GM21717 (cell line): ENCODE measurements around the gene ASB13.
"Not testable (repeated sequence)": the region's sequence is repeated elsewhere in the genome, so short reads cannot be mapped to it uniquely, and the experiment has no call there.

ENCODE experiments used
- ATAC-seq: cut with Tn5 transposase; IDR thresholded peaks from one replicate; pipeline ENCODE4 v1.9.1; 2021; ENCODE audit warnings: mild to moderate bottlenecking, moderate library complexity; ENCODE audit not compliant: unreplicated experiment

ASB13 gene

DNA sequence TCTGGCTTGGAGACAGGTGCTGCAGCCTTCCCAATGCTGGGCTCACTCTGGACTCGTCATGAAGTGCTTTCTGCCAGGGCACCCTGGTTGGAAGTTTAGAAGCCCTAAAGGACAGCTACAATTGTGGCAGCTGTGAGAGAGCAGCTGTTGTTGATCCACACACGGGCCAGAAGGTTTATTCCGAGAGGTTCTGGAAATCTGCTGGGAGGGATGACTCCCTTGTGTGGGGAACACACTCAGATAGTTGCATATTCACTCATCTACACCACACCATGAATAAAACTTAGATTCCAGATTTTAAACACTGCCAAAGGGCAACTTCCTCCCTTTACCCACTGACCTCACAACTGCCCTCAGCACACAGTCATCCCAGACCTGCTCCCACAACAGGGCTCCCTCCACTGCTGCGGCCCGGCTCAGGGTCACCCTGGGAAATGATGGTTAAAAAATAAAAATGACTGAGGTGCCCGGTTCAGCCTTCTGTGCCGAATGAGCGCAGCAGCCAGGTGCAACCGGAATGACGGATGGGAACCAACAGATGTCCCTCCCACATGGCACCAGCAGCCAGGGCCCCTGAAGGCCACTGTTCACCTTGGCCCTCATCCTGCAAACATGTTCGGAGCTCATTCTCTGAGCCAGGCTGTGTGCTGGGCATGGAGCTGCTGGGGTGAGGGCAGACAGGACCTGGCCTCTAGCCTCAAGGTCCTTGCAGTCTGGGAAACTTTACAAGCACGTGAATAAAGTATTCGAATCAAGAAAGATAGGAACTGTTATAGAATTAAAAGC lies 40.2 kb downstream of the ASB13 start:
- ATAC-seq = no peak

DNA sequence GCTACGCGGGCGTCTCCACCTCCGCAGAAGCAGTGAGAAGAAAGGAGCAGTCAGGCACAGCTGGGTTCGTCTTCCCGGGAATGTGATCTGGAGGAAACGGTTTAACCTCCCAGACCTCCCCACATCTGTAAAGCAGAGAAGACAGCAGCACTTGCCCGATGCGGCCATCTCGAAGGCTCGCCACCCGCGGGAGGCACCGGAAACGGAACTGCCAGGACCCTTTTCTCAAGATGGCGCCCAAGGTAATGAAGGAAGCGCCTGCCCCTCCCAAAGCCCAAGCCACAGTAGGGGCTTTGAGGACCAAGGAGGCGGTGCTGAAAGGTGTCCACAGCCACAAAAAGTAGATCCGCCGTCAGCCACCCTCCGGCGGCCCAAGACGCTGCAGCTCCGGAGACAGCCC lies 41.7 kb downstream of the ASB13 start:
- no peak for ATAC-seq

DNA sequence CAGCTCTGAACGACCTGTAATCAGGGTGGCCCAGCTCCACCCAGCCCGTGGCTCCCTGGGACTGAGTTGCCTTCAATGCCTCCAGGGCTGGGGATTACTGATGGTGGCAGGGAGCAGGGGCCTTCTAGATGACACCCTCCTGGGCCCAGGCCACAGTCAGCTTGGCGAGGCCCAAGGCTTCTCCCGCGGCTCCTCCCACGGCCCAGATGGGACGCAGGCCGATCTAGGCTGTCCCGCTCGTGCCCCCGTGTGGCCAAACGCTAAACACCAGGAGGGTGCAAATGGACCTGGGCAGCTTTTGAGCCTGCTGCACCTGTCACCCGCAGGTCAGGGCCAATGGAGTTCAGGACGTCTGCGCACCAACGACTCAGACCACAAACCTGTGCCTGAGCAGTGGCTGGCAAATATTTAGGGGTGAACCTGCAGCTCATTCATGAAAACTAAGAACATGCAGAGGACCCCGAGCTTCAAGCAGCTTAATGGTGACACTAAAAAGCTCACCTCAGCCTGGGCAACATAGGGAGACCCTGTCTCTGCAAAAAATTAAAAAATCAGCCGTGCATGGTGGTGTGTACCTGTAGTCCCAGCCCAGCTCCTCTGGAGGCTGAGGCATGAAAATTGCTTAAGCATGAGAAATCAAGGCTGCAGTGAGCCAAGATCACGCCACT lies 43.2 kb downstream of the ASB13 start:
- ATAC-seq = peak; percentile 87

DNA sequence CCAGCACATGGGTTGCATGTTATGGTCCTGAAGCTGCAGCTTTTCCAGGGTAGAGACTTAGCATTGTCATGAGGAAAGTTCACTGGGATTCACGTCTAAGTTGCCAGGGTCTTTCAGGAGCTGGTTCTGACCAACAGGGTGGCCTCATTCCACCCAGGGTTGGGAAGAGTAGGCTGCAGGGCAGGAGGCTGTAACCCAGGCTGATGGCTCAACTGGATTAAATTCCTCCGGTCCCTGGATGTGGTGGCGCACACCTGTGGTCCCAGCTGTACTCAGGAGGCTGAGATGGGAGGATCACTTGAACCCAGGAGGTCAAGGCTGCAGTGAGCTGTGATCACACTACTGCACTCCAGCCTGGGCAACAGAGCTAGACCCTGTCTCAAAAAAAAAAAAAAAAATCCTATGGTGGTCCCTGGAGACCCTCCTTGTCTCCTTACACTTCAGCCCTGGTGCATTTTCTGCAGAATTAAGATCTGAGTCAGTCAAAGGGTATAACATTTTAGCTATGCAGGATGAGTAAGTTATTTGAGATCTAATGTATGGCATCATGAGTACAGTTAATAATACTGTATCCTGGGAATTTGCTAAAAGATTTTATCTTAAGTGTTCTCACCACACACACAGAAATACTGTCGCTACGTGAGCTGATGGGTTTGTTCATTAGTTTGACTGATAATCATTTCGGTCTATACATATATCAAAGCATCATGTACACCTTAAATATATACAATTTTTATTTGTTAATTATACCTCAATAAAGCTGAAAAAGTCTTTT lies 44.0 kb downstream of the ASB13 start:
- no peak for ATAC-seq

- not testable (repeated sequence) for ATAC-seq
Observed at GRCh38 chr10:5621371-5621770, 45.0 kb downstream of the ASB13 start.

GRCh38 chr10:5620966-5621365 lies 45.4 kb downstream of the ASB13 start:
- no peak for ATAC-seq

DNA sequence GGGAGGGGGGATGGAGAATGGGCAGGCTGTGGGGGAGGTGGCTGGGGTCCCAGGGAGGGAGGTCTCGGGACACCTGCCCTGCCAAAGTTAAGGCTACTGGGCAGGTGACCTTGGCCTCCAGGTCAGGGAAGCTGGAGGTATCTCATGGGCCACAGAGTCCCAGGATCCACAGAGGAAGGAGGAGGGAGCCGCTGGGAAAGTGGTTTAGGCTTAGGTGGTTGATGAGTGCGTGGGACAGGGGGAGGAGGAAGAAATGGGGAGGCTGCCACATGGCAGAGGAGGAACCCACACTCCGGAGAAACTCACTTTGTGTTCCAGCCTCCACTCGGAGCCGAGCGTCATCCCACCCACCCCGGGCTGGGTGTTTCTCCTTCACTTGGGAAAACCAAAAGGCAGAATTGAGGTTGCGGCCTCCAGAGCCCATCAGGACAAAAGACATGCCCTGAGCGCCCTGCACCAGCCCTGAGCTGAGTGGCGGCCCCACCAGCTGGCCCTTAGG lies 46.1 kb downstream of the ASB13 start:
- no peak for ATAC-seq

DNA sequence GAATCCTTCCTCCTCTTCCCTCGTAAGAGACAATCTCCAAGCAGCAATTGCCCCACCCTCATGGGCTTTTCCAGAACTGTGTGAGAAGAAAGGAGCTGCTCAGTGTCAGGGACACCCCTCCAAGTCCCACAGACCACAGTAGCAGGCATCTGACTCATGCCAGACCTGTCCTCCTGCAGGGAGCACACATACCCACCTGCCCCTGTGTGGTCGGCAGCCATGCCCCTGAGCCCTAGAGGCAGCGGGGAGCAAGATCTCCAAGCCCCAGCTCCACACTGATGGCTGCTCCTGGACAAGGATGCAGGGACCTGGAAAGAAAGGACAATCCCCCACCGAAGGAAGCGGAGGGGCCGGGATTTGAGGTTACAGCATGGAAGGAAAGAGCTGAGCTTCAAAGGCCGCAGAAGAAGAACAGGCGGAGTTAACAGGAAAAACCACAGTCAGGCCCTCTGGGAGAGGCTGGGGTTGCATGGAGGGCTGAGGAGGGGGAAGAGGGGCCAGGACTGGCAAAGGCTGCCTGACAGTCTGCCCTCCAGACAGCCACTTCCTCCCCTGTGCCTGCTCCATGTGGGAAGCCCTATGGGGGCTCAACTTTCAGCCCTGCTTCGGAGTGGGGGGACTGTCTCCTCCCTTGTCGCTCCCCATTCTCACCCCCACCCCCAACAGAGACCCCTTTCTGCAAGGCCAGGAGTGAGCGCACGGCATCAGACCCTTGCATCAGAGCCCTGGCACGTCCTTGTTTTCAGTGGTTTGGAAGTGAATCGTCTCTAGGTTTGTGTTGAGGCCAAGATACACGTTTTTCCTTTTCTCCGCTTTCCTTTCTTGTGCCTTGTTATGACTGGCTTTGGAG lies 46.8 kb downstream of the ASB13 start:
- ATAC-seq = no peak

DNA sequence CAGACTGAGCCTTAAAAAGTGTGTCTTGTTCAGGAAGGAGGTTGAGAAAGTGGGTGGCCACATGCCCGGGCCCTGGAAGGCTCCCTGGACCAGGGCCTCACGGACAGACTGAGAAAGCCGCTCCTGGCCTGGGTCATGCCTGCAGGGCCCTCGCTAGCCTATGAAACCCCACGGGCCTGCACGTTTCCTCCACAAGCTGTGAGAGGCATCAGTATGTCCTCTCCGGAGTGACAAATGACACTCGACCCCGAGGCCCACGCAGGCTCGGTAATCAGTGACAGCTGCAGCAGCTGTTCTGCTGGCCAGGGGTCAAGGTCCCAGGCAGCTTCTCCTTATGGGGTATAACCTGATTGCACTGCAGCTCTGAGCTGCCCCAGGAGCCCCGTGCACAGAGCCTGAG lies 47.6 kb downstream of the ASB13 start:
- ATAC-seq = no peak

DNA sequence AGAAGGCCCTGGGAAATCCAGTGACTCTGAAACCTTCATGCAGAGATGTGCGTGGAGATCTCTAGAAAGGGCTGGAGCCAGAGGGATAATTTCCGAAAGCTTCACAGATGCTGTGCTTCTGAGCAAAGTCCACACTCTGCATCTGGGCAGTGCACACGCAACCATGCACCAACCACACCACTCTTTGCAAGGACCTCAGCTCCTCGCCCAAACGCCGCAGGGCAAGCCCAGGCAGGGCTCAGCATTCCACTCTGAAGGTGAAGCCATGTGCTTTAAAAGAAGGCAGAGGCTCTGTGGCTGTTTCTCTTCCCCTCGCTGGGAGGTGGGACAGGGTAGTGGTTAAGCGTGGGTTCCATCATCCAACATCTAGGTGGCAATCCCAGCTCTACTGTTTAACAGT lies 48.4 kb downstream of the ASB13 start:
- ATAC-seq = no peak

GRCh38 chr10:5617521-5617920 lies 48.9 kb downstream of the ASB13 start:
- no peak for ATAC-seq

- ATAC-seq = no peak
Observed at GRCh38 chr10:5616836-5617235, 49.6 kb downstream of the ASB13 start.

DNA sequence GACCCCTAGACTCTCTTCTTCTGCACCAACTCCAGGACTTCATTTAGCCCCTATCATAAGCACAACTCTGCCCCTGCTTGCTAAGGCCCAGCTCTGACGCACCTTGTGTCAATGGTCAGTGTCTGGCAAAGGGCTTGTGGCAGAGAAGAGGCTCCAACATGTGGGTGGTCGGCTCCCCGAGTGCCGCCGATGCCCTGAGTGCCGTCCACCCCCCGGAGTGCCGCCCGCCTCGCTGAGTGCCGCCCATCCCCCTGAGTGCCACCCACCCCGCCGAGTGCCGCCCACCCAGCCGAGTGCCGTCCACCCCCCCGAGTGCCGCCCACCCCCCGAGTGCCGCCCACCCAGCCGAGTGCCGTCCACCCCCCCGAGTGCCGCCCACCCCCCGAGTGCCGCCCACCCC lies 50.3 kb downstream of the ASB13 start:
- ATAC-seq = no peak

DNA sequence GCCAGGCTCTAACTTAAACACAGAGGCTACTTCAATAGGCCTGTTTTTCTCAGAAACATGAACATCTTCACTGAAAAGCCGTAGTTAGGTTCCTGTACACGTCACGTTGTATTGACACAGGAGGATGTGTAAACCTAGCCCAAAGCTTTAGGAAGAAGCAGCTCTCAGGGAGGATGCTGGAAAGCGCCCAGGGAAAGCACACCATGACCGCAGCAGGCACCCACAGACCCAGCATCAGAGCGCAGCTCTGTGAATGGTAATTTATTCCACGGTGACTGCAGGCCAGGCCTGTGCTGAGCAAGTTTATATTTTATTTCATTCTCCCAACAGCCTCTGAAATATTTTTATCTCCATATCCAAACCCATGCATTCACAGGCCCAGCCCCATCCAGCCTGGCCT lies 51.1 kb downstream of the ASB13 start:
- no peak for ATAC-seq

DNA sequence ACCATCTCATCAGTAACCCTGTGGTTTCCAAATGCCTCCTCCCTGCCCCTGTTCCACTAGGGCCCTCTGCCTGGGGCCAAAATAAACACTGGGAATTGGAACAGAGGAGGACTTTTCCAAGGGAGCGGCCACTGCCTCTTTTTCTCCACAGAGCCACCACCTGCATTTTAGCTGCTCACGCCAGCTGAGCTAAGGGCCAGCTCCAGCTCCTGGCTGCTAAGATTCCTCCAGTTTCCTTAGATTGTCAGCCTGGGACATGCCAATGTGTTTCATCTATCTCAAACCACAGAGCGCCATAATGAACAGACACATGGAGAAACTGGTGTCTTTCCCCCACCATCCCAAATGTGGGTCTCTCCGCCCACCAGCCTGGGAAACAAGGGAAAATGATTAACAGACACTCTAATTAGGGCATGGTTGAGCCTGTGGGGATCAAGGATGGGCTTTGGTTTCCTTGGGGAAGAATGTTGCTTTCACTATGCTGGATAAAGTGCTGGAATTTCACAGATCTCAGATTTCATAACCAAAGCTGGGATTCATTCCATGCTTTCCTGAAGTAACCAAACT lies 52.2 kb downstream of the ASB13 start:
- ATAC-seq = no peak

DNA sequence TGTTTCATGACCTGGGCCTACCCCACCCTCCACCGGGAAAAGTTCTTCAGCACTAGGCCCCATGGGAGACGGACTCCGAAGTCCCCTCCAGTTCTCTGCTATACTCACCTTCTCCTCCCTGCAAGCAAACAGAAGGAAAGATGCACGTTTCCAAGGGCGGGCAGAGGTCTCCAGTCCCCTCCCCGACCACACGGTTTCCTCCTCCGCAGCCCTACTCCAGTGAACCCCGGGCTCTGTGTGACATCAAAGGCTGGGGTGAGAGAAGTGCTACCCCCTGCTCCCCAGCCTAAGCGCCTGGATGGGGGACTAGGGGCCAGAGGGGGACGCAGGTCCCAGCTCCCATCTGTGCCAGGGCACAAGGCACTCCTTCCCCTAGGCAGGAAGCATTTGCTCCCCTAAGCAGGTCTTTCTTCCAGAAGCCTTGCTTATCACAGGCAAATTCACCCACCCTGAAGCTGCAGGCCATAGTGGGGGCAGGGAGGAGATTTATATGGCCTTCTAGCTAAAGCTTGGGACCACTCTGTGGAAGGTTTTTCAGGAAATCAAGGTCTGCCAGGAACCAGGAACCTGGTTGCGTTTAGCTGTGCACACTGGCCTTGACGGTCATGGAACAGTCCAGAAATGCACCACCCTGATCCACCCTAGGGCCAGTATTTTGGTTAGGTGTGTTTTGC lies 52.8 kb downstream of the ASB13 start:
- no peak for ATAC-seq

DNA sequence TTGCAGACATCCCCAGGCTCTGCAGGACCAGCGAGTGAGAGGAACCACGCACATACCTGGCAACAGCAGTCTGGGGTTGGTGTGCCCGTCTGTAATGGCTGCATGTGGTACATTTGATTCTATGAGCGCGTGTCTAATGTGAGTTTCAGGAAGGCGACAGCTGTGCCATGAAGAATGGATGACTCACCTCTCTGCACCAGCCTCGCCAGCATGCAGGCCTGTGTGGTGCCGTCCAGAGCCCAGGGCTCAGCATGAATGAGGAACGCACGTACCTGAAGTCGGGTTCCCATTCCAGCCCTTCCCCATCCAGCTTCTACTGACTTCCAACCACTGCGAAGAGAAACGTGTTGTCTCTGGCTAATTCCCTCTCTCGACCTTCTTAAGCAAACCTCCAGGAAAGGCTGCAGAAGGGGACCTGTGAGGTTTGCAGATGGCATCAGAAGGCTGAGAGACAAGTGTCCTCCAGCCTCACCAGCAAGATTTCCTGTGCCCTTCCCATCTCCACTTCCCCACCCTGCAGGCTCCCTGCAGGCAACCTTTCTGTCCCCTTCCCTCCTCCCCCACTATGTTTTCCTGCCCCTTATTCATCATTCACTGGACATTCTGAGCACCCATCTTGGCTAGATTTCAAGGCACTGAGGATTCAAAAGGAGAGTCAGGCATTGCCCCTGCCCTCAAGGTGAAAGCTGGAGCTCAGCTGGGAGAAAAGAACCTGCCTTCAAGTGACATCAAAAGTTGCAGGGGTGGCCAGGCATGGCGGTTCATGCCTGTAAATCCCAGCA lies 54.3 kb downstream of the ASB13 start:
- ATAC-seq = no peak

DNA sequence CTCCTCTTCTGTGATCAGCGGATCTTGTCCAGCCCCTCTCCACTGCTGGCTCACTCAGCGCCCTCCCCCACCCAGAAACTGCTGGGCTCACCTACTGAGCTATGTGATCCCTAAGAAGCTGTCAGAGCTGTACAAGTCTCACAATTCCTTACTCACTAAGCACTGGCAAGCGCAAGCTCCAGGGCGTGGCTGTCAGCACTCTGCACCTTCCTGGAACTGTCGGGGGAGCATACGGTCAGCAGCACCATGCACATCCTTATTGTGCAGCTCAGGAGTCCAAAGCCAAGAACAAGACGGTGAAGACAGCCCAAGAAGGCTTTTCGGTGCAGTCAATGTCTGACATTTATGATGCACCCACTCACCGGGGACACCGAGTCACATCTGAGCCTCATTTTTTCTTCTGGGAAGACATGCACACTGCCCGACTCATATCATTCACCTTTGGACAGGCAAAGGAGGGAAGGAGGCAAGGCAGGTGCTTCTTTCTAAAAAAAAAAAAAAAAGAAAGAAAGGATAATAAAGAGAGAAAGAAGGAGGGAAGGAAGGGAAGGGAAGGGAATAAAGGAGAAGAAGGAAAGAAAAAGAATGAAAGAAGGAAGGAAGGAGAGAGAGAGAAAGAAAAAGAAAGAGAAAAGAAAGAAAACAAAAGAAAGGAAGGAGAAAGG lies 56.3 kb downstream of the ASB13 start:
- ATAC-seq = no peak
